HG02981 (cell line): ENCODE data around the gene OXLD1.
A peak's percentile ranks its signal among the peaks of the same experiment; 100 is the strongest.
"Not testable (repeated sequence)": the region's sequence is repeated elsewhere in the genome, so short reads cannot be mapped to it uniquely, and the experiment has no call there.

Experiments
- ATAC-seq: cut with Tn5 transposase; IDR thresholded peaks from one replicate; pipeline ENCODE4 v1.9.1; 2021; ENCODE audit warnings: mild to moderate bottlenecking, moderate library complexity; ENCODE audit not compliant: unreplicated experiment

Gene OXLD1

DNA sequence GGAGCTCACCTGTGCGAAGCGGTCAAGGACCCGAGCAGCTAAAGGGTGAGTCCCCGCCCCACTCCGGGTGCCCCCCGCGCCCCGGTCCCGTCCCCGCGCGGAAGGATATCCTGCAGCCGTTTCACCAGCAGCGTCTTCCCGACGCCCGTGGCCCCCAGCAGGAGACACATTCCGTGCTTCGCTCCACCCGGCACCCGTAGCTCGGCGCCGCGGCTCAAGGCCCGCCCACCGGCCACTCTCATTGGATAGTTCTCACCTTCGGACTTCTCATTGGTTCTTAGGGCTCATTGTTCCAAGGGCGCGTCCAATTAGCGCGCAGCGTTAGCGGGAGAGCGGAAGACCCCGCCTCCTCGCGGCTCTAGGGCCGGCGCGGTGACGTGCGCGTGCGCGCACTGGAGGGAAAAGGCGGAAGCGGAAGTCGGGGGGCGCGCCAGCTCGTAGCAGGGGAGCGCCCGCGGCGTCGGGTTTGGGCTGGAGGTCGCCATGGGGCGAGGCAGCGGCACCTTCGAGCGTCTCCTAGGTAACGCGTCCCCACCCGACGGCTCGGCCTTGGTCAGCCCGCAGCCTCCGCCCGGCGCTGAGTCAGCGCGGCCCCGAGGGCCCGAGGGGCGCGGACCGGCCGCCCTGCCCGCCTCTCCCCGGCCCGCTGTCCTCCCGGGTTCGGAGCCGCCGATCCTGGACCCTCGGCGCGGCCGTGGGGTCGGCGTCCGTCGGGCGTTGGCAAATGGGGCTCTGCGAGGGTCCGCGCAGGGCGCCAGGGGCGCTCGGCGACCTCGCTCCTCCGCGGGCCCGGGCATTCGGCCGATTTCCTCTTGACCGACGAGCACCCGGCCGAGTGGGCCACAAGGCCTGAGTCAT, 17.4 kb upstream of the OXLD1 start, which contains the start of the genes ARL16 and HGS:
ARL16 (minus strand) TSS at position 214 of the 858 bp plus-strand sequence; CDS start at position 170, 44 bp downstream.
HGS (plus strand) TSS at position 428 of the 858 bp plus-strand sequence; CDS start at position 484, 56 bp downstream.
- ATAC-seq, result peak; percentile 87

DNA sequence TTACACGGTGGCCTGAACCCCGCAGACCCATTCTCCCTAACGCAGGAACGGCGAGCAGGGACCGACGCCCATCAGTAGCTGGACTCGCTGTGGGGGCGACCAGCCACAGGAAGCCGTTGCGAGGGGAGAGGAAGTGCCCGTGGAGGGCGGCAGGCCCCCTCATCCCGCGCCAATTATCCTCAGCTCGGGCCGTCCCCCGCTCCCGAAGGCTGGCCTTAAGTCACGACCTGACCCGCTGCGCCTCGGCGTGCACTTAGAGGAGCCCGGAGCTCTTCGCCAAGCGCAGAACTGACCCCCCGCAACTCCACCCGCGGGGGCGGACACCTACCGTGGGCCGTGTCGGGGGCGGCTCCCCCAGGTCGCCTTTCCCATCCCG, 16.8 kb upstream of the OXLD1 start:
- ATAC-seq, result no peak

DNA sequence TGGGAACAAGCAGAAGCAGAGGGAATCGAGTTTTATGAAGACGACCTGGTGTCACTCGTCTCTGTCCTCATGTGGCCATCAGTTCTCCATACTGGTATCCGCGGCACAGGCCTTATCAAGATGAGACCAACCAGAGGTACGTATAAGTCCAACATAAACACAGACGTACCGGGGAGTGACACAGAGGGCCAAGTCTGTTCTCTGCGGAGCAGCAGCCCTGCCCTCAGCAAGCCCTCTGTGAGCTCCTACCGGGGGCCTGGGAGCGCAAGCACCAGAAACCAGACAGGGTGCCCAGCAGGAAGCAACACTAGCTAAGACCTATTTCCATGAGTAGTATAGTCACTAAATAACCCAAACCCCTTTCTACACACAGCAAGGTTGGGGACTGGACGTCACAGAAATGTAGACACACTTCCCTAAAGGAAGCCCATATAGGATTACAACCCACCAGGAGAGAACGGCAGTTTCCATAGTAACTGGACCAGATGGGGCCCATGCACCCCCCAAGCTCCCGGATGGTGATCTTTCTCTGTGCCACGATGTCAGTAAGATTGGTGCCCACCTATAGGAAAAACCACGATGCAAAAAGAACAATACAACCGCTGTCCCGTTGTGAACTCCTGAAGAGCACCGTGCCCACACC, 16.3 kb upstream of the OXLD1 start:
- no peak for ATAC-seq

DNA sequence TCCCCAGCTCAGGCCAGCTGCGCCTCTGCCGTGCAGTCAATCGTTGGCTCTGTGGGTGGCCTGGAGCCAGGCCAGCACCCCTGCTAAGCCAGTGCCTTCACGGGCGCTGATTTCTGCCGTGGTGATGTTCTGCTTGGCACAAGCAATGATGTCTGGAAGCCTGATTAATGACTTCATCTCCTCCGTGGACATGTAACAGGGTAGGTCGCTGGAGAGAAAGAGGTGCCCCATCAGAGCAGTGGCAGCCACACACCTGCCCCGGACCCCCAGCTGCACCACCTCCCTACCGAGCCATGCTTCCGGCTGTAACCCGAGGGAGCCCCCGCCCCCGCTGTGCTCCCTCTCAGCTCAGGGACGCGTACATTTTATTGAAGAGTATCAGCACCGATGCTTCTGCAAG, 15.3 kb upstream of the OXLD1 start:
- ATAC-seq, result no peak

DNA sequence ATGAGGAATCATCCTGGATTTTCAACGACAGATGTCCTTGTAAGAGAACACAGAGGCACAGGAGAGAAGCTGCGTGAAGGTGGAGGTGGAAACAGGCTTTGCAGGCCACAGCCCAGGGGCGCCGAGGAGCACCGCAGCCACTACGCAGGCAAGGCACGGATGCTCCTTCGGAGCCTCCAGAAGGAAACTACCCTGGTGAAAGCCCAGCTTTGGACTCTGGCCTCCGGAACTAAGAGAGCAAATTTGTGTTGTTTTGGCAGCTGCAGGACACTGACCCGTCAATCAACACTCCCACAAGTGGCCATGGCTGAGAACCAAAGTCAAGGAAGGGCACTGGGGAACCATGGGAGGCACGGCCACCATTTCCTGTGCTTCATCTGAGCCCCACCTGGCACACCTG, 13.7 kb upstream of the OXLD1 start:
- no peak for ATAC-seq

DNA sequence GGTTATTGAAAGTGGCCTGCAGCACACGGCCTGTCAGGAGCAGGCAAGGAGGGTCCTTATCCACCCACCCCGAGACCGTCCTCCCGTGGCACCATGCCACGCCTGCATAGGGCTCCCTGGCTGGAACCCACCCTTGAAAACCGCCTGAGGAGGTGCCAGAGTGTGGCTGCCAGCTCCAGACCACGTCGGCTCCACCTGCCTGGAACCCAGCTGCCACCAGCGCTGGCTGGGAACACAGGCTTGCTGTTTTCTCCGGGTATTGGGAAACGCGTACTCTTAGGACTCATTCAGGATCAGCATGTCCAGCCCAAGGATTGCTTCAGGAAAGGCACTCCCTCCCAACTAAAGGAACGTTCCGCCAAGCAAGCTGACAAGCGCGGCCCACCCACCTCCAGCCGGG, 10.5 kb upstream of the OXLD1 start:
- no peak for ATAC-seq

DNA sequence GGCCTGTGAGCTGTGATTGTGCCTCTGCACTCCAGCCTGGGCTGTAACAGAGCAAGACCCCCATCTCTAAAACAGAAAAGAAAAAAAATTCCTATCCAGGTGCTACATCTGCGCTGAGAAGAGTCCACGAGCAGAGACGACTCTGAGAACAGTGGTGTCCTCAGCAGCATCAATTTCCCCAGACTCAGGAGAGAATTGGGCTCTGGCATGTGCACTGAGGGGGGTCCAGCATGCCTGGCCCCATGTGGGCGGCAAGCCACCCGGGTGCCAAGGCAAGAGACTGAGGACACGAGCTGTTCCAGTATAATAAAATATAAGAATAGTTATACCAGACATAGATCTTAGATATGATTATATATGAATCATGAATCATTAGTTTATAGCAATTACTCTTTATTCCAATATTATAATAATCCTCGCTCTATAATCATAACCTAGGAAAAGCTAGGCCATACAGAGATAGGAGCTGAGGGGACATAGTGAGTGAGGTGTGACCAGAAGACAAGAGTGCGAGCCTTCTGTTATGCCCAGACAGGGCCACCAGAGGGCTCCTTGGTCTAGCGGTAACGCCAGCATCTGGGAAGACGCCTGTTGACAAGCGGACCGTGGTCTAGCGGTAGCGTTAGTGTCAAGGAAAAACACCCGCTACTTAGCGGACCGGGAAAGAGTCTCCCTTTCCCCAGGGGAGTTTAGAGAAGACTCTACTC, 9.3 kb upstream of the OXLD1 start:
- not testable (repeated sequence) for ATAC-seq

DNA sequence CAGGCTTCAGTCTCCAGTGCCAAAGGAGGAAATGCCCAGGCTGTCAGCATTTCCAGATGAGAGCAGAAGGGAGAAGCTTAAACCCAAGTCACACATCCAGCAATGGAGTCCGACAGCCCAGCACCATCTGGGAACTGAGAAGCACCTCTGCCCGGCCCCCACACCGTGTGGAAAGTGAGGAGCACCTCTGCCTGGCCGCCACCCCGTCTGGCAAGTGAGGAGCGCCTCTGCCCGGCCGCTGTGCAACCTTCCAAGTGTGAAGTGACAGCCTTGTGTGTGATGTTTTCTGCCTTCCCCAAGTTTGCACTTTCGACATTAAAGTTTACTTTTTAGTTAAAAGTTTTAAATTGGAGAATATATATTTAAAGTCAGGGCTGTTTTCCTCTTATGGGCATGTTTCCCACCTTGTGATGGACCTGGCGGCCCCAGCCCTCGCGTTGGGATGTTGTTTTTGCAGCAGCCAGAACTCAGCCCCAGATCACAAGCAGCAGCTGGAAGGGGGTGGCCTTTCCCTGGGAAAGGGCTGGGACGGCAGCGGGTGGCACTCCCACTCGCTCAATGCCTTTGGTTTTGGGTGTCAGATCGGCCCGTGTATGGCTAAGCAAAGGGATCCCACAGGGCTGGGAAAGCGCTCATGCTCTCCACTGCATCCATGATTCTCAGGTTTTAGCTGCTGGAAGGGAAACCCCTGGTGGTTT, 7.3 kb upstream of the OXLD1 start:
- no peak for ATAC-seq

DNA sequence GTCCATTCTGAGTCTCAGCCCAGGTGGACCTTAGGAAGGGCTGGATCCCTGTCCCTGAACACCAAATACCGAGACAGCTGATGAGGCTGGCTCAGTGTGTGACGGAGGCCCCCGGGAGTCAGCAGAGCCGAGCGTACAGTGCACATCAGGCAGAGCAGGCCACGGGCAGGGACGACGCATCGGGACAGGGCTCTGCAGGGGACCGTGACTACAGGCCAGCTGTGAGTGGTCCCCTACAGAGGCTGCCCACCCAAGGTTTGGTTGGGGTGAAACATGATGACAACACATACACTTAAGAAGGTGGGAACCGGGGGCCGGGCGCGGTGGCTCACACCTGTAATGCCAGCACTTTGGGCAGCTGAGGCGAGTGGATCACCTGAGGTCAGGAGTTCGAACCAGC, 6.5 kb upstream of the OXLD1 start:
- ATAC-seq, result no peak

DNA sequence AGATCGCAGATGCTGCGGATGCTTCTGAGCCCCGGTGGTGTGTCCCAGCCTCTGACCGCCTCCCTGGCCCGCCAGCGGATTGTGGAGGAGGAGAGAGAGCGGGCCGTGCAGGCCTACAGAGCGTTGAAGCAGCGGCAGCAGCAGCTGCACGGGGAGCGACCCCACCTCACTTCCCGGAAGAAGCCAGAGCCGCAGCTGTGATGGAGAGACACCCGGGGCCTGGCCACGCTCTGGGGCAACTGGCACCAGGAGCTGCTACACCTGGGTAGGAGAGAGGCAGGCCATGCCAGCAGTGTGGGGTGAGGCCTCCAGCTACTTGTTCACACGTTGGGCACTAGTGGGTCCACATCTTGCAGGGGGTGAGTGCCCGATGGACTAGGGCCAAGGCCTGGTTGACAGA, 6.1 kb upstream of the OXLD1 start:
- ATAC-seq, result no peak

DNA sequence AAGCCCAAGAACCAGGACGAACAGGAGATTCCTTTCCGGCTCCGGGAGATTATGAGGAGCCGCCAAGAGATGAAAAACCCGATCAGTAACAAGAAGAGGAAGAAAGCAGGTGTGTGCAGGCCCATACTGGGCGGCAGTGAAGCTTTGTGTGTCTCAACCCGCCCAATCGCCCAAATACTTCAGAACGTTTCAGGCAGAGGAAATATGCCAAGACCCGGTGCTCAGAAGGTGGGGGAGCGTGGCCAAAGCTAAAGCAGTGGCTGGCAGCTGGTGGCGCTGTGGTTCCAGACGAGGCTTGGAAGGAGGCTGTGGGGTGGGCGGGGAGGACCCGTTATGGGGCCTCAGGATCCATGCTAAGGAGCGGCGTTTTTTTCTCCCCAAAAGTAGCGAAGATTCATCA, 1.3 kb upstream of the OXLD1 start:
- no peak for ATAC-seq

DNA sequence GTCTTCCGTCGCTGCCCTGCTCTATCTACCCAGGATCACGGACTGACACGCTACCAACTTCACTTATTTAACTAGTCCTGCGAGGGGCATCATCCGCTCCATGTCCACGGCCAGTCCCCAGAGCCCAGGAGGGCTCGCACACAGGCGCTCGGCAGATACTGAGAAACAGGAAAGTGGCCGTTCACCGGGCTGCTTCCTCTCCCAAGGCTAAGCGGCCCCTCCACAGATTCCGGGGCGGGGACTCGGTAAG, 388 bp downstream of the OXLD1 start:
- no peak for ATAC-seq

DNA sequence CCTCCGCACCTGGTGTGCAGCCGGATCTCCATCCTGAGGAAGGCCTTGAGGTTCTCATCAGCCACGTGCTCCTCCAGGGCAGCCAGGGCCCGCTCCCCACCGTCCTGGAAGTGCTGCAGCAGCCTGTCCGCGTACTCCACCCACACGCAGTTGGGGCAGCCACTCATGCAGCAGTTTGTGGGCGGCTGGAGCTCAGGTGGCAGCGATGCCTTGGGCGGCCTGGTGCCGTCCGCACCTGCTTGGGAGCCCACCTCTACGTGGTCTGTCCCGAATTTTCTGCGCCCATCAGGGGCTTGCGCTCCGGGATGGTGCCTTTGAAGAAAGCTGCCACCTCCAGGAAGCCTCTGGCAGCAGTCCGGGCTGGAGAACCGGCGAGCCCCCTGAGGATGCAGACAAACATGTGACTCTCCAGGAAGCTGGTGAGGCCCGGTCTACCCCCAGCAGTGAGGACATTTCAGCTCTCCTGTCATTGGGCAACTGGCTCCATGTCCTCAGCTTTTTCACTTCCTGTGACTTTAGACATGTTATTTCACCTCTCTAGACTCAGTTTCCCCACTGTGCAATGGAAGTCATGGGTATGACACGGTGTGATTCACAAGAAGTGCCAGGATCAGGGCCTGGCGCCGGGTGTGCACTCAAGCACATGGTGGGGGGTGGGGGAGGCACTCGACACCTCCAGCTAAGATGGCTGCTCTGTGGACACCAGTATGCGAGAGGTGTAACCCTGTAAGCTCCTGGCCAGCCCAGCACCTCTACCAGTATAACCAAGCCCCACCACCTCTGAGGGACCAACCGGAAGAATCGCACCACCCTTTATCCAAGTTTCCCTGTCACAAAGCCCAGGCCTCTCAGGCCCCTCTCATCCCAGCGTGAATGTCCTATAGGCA, 957 bp downstream of the OXLD1 start:
- ATAC-seq, result no peak

DNA sequence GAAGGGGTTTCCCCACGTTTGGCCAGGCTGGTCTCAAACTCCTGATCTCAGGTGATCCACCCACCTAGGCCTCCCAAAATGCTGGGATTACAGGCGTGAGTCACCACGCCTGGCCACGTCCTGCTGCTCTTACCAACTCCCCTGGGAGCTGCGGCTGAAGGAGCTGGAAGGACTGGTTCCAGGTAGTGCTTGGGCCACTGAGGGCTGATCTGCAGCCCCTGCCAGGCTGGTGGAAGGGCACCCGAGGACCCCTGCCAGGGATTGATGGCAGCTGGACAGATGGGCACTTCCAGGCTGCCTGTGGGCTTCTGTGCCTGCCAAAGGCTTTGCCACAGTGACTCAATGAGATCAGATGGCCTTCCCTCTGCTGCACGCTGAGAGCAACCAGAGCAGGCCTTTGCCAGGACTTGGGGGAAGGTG, 2.3 kb downstream of the OXLD1 start:
- ATAC-seq, result no peak

DNA sequence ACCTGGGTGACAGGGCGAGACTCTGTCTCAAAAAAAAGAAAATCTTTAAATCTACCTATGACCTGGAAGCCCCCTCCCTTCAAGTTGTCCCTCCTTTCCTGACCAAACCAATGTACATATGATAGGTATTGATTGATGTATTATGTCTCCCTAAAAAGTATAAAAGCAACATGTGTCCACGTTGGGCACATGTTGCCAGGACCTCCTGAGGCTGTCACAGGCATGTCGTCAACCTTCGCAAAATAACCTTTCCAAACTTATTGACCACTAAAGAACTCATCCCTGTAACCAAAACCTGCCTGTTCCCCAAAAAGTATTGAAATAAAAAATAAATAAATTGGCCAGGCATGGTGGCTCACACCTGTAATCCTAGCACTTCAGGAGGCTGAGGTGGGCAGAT, 4.4 kb downstream of the OXLD1 start:
- ATAC-seq, result no peak

DNA sequence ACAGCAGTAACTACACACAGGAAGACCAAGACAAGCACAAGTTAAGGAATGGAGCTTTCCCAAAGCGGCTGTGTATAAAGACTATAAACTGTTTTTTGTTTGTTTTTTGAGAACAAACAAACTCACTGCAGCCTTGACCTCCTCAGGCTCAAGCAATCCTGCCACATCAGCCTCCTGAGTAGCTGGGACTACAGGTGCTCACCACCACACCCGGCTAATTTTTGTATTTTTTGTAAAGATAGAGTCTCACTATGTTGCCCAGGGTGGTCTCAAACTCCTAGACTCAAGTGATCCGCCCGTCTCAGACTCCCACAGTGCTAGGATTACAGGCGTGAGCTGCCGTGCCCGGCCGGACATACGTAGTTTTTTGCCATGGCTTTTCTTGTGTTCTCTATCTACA, 6.0 kb downstream of the OXLD1 start:
- ATAC-seq, result no peak

DNA sequence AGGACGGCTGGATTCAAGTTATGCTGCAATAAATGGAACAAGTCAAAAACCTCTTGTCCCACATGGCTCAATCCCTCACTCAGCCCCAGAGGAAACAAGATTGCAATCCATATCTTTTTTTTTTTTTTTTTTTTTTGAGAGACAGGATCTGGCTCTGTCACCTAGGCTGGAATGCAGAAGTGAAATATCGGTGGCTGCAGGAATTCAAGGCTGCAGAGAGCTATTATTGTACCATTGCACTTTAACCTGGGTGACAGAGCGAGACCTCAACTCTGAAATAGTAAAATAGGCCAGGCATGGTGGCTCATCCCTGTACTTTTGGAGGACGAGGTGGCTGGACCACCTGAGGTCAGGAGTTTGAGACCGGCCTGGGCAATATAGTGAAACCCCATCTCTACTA, 7.4 kb downstream of the OXLD1 start:
- no peak for ATAC-seq

DNA sequence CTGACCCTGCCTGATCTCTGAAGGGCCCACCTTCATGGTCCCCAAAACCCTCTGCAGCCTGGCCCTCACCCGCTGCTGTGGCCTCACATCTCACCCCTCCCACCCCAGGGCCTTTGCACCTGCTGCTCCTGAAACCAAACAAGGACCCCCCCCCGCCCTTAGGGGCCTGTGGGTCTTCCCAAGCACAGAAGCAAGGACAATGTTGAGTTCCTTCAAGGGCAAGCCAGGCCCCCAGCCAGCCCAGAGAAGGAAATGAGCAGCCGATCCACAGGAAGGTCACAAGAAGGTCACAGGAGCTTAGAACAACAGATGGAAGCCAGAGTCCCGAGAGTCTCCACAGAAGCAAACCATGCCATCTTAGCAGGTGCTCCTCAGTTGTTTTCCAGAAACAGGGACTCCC, 9.6 kb downstream of the OXLD1 start:
- no peak for ATAC-seq

DNA sequence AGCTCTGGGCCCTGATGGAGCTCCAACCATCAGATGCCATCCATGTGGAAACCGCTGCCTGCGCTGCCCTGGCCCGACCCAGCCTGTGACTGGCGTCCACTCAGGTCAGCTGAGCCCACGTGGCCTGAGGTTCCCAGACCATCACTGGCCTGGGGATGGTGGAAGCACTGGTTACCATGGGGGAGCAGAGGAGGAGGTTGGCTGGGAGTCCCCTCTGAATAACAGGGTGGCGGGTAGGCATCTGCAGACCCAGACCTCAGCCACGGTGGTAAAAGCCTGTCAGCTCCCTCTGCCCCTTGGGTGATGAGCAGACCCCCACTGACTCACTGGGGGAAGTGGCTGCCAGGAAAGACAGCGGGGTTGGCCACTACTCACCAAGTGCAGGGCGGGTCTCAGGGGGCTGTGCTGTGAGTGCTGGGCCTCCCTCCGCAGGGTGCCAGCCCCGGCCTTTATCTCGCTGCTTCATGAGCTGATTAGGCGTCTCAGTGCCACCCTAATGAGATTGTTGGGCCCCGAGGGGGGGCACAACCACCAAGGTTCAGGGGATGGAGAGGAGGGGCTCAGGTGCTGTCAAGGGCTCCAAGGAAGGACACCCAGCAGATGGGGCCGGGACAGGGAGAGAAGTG, 10.2 kb downstream of the OXLD1 start, which contains the start of gene PDE6G:
PDE6G (minus strand) TSS at position 425 of the 626 bp plus-strand sequence. CDS start 3,237 bp downstream, outside the sequence.
- ATAC-seq, result no peak
